NCI-H128 (cell line): ENCODE measurements around the gene DEPDC1.
"Not testable (repeated sequence)": the region's sequence is repeated elsewhere in the genome, so short reads cannot be mapped to it uniquely, and the experiment has no call there.

ENCODE experiments used
- DNase-seq: peaks from one replicate; lab custom pipeline; 2025; ENCODE audit not compliant: unreplicated experiment; lab: John Stamatoyannopoulos, UW

DEPDC1 gene

DNA sequence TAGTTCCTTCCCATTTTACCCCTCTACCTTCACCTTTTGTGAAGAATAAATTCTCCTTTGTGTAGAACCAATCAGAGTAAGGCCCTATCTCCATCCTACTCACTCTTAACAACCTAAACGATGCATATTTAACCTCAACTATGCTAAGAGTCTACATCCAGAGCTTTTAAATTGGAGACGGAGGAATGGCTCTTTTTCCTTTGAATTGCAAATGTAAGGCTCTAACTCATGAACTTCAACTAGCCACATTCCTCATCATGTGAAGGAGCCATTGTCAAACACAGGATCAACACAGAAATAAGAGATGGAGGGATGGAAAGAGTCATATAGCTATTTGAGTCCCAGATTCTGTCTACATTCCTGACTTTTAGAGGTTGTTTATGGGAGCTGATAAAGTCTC, 18.2 kb downstream of the DEPDC1 start:
- DNase-seq: no peak

DNA sequence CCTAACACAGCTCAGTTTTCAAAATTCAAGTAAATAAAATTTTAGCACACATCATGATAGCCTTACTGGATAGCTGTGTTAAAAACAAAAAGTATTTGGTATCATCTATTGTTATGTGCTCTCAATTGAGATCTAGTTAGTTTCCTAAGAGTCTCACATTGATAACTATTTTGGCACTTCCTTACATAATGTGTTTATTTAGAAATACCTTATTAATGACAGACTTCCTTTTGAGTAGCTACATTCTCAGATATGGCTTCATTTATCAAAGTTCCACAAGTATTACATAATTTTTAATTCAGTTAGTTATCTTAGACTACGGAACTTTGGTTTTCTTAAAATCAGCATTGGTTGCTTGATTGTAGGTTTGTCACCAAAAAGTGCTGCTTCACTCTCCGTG, 20.3 kb downstream of the DEPDC1 start:
- not testable (repeated sequence) for DNase-seq

DNA sequence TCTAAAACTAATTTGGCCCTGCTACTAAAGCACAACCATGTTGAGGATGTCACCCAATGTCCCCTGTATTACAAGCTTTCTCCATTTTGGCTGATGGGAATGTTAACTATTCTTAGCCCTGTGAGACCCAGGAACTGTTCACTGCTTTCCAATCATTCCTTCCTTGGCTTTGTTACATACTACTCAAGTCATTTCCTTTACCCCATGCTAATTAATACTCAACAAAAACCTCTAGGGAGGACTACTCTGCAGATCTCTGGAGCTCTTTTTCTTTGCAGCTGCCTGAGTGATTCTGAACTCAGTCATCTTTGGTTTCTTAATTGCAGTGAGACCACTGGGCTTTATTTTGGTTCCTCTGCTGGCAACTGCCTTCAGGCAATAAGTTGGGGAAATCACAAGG, 23.8 kb downstream of the DEPDC1 start:
- no peak for DNase-seq

DNA sequence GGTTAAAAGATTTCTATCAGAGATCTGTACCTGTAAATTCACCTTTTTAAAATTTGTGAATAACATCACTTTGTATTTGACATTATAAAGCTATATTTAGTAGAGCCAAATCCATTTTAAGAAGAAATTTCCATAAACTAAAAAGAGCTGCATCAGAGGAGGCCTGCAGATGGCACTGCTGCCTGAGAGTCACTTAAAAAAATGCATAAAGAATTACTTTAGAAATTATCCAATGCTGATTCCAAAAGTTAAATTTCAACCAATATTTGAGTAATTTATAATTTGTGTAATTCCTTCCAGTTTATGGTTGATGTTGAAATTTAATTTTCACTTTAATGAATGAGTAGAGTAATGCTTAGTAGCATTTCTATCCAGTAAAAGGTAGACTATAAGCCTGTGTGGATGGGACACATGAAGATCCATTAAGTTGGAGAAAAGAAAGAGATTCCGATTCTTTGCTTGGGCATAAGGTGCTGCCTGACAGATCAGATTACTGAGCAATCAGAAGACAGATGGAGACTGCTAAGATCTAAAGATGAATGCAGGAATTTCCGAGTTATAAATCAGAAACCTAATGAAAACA, 26.4 kb downstream of the DEPDC1 start:
- no peak for DNase-seq

GRCh38 chr1:68464891-68465290, 32.0 kb downstream of the DEPDC1 start:
- no peak for DNase-seq

DNA sequence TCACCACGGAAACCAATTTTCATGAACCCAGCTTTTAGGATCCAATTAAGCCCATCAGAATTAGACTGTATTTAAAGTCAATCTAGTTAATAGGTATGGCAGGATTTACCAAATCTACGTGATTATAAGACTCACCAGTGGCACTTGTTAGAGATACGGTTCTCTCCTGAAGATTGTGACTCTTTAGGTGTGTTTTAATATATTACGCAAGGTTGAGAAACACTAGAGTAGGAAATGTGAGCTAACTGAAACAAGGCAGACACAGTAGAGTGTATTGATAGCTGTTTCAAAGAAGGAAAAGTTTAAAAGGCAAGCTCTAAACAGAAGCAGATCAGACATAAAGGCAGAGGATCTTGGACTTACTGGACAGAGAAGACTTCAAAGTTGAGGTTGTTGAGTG, 35.9 kb downstream of the DEPDC1 start:
- no peak for DNase-seq

GRCh38 chr1:68459796-68460195, 37.1 kb downstream of the DEPDC1 start:
- DNase-seq: no peak

DNA sequence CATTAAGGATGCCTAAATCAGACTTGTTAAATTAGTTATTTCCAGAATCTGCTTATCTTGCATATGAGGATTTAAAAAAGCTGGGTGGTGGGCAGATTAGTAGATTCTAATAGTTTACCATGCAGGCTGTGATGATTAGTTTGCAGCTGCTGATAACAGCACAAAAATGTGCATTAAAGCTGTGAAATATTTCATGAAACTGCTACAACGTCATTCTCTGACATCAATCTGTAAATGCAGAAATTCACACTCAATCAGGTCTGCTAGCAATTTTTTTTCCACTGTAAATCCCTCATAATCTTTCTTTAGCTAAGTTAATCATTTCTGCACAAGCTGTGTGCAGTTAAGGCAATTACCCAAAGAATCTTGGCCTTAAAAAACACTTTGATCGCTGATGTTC, 37.8 kb downstream of the DEPDC1 start:
- DNase-seq: no peak

- no peak for DNase-seq
Measured at GRCh38 chr1:68456202-68456601, 40.7 kb downstream of the DEPDC1 start.

DNA sequence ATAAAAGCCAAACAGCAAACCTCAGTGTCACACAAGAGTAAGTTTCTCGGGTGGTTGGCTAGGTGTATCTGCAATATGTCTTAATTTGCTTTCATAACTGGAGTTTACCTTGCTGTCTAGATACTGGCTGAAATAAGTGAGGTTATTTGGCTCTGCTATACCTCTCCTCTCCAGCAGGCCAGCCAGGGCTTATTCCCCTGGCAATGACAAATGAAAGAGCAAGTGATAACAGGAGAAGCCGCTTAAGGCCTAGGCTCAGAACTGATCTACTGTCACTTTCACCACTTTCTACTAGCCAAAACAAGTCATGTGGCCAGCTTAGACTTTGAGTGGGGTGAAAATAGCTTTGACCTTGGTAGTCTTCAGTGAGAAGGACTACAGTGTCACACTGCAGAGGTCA, 42.3 kb downstream of the DEPDC1 start:
- DNase-seq: no peak

DNA sequence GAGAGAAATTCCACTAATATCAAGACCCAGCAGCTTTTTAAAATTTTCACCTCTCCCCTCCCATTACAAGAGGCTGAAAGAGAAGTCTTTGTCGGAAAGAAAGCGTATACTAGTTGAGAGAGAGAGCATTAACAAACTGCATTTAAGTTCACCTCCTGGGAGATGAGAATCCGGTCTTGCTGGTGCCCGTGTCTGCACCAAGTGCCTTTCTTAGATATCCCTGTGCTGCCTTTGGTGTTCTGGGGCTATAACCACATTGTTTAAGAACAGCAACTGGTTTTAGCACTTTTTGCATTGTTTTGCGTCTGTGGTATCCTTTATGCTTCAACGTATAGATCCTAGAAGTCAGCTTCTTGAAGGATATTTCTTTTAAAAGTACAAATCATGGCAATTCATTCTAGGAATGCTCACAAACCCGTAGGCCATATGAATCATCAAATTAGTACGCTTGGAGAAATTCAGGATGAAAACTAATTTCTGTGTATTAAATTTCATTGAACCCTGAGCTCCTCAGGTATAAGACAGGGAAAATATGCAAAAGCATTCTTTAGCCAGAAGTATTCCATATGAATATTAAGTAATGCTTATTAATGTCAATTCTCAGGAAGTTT, 43.7 kb downstream of the DEPDC1 start:
- DNase-seq: no peak

DNA sequence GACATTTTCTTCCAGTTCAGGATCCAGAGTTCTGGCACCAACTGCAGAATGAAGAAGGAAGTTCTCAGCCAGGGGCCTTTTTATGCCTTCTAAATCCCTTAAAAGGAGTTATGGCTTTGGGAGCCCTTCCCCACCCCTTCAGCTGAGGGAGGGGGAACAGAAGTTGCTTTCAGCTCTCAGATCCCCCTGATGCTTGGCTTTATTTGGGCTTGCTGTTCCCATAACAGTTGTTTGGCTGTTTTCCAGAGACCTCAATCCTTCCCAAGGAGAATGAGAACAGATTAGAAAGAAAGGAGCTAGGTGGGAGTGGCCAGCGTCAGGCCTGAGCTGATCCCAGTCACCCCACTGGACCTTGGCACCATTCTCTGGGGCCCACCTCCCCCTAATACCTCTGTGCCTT, 47.0 kb downstream of the DEPDC1 start, which contains the start of gene RPE65:
Gene RPE65, minus strand, starts transcription at position 54 of the 400 bp plus-strand sequence. Its CDS starts 49 bp downstream, at position 5.
- DNase-seq: no peak

DNA sequence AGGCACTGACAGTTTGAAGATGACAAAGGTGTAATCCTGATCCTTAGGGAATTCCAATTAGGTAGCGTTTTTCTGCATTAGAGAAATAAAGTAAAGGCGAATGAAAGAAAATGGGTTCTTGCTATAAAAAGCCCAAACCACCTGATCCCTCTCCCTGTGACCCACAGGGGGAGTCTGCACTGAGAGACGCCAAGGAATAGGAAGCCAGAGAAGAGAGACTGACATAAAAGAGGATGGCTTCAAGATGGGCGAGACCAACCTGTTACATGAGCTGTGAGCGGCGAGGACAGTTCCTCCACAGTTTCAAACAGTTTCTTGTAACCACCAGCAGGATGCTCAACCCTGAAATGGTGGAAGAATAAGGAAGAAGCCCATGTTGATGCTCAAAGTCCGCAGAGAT, 48.5 kb downstream of the DEPDC1 start:
- no peak for DNase-seq

DNA sequence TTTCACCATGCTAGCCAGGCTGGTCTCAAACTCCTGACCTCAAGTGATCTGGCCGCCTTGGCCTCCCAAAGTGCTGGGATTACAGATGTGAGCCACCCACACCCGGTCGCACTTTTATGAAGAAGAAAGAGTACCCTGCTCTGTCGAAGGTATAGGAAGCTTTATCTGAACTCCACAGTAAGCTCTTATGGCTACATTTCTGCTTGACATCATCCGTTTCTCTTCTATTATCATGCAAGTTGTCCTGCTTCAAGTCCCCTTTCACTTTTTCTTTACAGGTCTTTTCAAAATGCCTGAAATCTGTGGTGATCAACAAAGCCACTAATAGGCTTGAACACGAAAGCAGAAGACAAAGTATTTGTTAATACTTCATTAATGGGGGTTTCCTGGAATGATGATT, 51.2 kb downstream of the DEPDC1 start:
- no peak for DNase-seq

DNA sequence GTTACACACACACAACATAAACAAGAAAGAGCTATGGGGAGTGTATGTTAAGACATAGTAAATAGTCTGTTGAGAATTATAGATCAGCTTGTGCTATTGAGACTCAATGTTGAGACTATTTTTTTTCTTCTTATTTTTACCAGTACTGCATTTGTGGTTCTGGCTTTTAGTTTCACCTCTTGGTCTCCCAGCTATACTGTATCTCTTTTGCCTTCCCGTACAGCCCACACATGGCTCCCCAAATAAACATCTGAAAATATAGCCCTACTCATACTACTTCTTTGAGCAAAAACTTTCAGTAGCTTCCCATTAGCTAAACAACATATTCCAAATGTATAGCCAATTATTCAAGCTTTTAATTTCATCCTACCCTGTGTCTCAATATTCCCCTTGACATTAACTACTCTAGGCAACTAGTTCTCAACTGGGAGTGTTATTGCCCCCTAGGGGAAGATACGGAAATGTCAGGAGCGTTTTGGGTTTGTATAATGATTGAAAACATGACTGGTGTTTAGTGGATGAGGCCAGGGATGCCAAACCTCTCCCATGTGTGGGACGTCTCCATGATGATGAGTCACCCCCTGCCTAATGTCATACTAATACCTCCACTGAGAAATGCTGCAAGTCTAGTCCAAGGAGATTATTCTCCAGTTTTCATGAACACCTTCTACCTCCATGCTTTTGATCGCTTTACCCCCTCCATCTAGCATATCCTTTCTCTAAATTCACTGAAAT, 53.9 kb downstream of the DEPDC1 start:
- DNase-seq: no peak

GRCh38 chr1:68442006-68442405, 54.9 kb downstream of the DEPDC1 start:
- DNase-seq: no peak

DNA sequence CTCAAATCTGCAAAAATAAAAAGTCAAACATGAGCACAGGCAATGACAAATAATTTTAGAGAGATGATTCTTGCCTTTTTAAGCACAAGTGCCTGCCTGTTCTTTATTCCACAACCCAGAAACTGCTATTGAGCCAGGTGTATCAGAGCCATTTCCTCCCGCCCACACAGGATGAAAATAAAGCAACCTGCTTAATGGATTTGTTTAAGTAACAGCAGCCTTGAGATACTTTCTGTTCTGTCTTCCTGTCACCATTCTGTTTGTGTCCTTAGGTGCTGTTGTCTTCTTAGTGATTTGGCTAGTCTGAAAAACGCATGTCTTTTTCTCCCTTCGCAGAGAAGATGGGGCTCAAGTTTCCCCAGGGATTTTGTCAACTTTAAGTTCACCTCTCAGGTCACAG, 58.6 kb downstream of the DEPDC1 start:
- no peak for DNase-seq

DNA sequence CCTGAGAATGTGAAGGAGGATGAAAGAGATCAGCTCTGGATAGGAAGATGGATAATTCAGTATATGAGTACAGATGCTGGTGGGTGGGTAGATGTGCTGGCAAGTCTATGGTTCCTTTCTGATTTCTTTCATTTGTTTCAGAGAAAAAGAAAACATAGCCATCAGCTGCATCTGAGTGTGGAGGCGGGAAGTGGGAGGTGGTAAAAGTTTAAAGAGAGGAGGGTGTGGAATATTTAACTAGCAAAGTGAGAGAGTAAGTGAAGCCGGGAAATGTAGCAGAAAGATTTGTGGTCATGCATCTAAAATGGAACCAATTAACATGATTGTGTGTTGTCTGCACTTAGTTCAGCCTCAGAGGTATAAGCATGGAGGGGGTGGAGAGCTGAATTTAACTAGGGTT, 63.5 kb downstream of the DEPDC1 start:
- no peak for DNase-seq

DNA sequence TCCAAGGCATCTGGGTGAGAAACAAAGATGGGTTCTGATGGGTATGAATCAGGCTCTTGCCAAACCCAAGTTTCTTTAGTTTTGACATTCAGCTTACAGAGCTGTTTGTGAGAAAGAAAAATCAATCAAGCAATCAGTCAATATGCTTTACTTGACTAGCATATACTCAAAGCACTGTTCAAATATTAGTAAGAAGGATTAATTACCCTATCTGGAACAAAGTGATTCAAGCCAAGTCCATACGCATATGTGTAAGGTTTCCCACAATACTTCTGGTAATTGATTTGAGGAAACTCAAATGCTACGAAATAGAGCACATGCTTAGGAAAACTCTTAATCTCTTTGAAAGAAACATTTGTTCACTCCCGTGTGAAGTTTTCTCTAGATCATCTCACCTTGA, 65.8 kb downstream of the DEPDC1 start:
- no peak for DNase-seq

GRCh38 chr1:68429233-68429808, 67.6 kb downstream of the DEPDC1 start:
- DNase-seq: no peak

DNA sequence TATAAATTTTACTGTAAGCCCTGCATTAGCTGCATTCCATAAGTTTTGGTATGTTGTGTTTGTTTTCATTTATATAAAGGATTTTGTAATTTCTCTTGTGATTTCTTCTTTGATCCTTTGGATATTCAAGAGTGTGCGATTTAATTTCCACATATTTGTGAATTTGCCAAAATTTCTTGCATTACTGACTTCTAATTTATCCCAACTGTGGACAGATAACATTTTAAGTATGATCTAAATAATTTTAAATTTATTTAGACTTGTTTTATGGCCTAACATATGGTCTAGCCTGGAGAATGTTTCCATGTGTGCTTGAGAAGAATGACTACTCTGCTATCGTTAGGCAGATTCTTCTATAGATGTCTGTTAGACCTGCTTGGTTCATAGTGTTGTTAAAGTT, 70.3 kb downstream of the DEPDC1 start:
- DNase-seq: no peak
